LNCAP (cell line): ENCODE data around the gene AKT1.

ENCODE experiments used
- TF ChIP-seq, protein P1 (sequence below): fragments of 450-650 bp; IDR thresholded peaks from 2 replicates; pipeline ENCODE4 v1.5.1; 2017; ENCODE audit warnings: mild to moderate bottlenecking

Gene AKT1

GRCh38 chr14:104756477-104757237, 38.9 kb downstream of the AKT1 start:
- TF ChIP-seq, protein P1, sequence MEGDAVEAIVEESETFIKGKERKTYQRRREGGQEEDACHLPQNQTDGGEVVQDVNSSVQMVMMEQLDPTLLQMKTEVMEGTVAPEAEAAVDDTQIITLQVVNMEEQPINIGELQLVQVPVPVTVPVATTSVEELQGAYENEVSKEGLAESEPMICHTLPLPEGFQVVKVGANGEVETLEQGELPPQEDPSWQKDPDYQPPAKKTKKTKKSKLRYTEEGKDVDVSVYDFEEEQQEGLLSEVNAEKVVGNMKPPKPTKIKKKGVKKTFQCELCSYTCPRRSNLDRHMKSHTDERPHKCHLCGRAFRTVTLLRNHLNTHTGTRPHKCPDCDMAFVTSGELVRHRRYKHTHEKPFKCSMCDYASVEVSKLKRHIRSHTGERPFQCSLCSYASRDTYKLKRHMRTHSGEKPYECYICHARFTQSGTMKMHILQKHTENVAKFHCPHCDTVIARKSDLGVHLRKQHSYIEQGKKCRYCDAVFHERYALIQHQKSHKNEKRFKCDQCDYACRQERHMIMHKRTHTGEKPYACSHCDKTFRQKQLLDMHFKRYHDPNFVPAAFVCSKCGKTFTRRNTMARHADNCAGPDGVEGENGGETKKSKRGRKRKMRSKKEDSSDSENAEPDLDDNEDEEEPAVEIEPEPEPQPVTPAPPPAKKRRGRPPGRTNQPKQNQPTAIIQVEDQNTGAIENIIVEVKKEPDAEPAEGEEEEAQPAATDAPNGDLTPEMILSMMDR, result no peak

DNA sequence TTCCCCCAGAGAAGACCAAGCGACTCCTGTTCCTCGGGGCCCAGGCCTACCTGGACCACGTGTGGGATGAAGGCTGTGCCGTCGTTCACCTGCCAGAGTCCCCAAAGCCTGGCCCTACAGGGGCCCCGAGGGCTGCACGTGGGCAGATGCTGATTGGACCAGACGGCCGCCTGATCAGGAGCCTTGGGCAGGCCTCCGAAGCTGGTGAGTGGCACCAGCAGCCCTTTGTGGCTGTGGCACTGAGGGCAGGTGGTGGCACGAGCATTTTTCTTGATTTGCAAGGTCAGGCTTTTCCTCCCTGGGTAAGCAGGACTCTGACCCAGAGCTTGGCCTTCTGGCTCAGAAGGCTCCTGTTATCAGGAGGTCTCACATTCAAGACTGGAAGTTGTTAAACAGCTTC, 39.9 kb downstream of the AKT1 start:
- TF ChIP-seq, protein P1, result no peak

DNA sequence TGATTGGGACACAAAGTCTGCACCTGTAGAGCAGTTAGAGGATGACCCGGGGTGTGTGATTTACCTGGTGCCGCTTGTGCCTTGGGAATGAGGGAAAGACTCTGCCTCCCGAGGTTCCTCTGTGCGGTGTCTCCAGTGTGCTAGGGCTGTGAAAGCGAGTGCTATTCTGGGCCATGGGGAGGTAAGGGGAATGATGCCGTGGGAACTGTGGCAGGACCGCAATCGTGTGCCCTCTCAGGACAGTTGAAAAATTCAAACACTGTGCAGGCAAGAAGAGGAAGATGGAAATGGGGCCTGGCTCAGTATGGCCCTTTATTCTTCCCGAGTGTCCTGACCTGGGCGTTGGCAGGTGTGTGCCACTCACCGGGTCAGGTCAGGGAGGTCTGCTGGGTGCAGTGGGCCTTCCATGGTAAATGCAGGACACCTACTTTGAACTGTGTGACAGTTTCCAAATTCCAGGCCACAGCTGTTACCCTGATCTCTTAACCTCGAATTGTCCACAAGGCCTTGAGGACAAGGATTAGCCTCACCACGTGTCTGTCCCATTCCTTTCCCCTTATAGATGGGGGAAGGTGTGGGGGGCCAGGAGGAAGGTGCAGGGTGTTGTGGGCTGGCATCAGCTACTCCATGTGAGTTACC, 41.2 kb downstream of the AKT1 start:
- TF ChIP-seq, protein P1, result no peak

- TF ChIP-seq, protein P1, result no peak
These were observed 41.9 kb downstream of the AKT1 start for GRCh38 chr14:104753528-104754212.

- TF ChIP-seq, protein P1, result no peak
These were observed 42.6 kb downstream of the AKT1 start, which contains the start of gene SIVA1 for GRCh38 chr14:104752735-104753527. TSS of gene SIVA1 (plus strand) at chr14:104753147. CDS start at chr14:104753202, 55 bp downstream.

DNA sequence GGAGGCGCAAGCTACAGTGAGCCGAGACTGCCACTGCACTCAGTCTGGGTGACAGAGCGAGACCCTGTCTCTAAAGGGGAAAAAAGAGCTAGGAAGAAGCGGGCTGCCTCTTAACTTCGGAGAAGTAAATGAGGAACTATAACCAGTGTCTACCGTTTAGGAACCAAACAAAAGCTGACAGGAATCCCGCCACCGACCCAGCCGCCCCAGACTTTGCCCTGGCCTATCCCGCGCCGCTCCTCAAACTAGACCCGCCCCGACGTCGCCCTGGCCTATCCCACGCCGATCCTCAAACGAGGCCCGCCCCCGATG, 43.2 kb downstream of the AKT1 start:
- TF ChIP-seq, protein P1, result no peak
